Measurements from ENCODE around the gene NFKB2. TPM values are rescaled to one million over a fixed set of nuclear protein-coding genes. Genes with fewer than 3 reads are reported as not detected.

The NFKB2 gene
- total and polyA plus RNA-seq, 8 donors: 17.0 to 58.0 (median 26.5) TPM

DNA sequence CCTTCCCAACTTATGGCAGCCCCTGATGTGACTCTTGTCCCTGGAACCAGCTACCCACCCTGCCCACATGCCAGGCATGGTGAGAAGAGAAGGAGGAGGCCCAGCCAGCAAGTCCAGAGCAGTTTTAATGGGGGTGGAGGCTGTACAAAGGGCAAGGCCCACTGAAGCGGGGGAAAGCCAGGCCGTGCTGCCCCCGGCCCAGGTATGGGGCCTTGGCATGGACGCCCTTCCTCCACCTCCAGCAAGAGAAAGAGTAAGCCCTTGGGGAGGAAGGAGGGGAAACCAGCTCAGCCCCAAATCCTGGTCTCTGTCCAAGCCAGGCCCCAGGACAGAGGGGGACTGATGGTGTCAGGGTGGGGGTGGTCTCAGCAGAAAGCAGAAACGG is 7.0 kb downstream of the NFKB2 start:
- WGBS, 2 donors: 84 to 92% methylated on average over 5 of the region's 5 CpGs
- no peak for DNase-seq
- H3K27ac ChIP-seq: no peak overlapping the region
- intact Hi-C loops (cut with DNase I): loop anchor here in 1 of 3 donors (10.0 kb wide), 1 partner anchor 182 kb away; no protein-coding TSS in a partner anchor
- no peaks in the 10 kb centered on the region for H3K36me3 ChIP-seq
- H3K4me3 ChIP-seq: no peak overlapping the region
- H3K27me3 ChIP-seq: no peaks in the 10 kb centered on the region
- H3K9me3 ChIP-seq: no peaks in the 10 kb centered on the region
- peaks cover 0 to 13% (median 0%) of the 10 kb centered on the region in 3 donors for H3K4me1 ChIP-seq
- TF ChIP-seq, protein P1, sequence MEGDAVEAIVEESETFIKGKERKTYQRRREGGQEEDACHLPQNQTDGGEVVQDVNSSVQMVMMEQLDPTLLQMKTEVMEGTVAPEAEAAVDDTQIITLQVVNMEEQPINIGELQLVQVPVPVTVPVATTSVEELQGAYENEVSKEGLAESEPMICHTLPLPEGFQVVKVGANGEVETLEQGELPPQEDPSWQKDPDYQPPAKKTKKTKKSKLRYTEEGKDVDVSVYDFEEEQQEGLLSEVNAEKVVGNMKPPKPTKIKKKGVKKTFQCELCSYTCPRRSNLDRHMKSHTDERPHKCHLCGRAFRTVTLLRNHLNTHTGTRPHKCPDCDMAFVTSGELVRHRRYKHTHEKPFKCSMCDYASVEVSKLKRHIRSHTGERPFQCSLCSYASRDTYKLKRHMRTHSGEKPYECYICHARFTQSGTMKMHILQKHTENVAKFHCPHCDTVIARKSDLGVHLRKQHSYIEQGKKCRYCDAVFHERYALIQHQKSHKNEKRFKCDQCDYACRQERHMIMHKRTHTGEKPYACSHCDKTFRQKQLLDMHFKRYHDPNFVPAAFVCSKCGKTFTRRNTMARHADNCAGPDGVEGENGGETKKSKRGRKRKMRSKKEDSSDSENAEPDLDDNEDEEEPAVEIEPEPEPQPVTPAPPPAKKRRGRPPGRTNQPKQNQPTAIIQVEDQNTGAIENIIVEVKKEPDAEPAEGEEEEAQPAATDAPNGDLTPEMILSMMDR (IDR thresholded peaks at IDR 0.05): no peak
- no peak for ATAC-seq
- no peak for FAIRE-seq

DNA sequence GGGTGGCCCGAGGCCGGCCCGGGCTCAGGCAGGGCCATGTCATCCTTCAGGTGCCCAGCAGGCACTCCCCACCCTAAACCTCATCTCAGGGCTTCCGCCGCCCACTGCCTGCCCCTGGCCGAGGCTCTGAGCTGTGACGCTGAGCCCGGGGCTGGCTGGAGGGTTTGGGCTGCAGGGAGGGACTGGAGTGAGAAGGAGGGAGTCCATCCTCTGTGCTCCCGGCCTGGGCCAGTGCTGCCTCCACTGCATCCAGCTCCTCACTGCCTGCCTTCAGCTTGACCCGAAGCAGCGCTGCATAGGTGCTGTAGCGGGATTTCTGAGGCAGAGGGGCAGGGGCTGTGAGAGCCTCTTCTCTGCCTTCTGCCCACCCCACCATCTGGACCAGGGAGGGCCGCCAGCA is 7.6 kb downstream of the NFKB2 start:
- no peak for FAIRE-seq
- DNase-seq: peak in 3 of 6 donors; percentile 40 to 69 (median 55)
- Histone ChIP-seq H3K27me3 (no peaks in the 10 kb centered on the region), H3K4me3 (no peak overlapping the region), H3K4me1 (peaks cover 0 to 13% (median 0%) of the 10 kb centered on the region in 3 donors), H3K27ac (no peak overlapping the region), H3K9me3 (no peaks in the 10 kb centered on the region), H3K36me3 (no peaks in the 10 kb centered on the region)
- TF ChIP-seq, protein P1 (IDR thresholded peaks at IDR 0.05): no peak
- ATAC-seq: no peak
- whole genome bisulfite sequencing, 2 donors: 85 to 87% methylated on average over 13 of the region's 13 CpGs
- intact Hi-C loops (cut with DNase I): loop anchor here in 1 of 3 donors (10.0 kb wide), 1 partner anchor 182 kb away; no protein-coding TSS in a partner anchor

DNA sequence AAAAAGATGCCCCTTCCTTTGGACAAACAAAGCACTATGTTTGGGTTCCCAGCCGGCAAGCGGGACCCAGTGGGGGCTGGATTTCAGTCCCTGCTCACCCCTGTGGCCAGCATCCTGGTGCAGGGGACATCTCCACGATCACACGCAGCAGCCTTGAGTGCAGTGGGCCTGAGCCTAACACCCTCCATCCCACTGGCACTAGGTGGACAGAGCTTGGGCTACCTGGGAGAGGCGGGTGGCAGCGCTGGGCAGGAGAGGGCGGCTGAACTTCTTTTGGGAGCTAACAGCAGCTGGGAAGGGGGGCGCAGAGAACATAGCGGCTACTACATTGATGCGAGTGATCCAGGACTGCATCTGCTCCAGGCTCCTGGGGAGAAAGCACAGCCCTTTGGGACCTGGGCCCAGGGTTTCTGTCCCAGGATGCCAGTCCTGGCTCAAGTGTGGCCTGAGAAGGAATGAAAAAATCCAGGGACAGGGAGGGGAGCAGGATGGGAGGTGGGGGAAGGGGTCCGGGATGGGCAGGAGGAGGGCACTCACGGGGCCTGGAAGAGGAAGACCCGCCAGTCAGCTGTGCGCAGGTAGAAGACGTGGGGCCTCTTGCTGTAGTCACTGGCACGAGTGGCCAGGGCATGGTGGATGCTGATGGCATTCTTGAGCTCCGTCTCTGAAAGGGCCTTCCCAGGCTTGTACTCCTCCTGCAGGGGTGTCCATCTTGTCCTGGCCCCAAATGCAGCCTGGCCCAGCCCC is 9.0 kb downstream of the NFKB2 start:
- Histone ChIP-seq H3K4me1 (peaks cover 0 to 5% (median 0%) of the 10 kb centered on the region in 3 donors), H3K27ac (no peak overlapping the region), H3K4me3 (no peak overlapping the region), H3K27me3 (peaks cover 0 to 5% (median 0%) of the 10 kb centered on the region in 4 donors), H3K36me3 (no peaks in the 10 kb centered on the region), H3K9me3 (no peaks in the 10 kb centered on the region)
- no peak for ATAC-seq
- TF ChIP-seq, protein P1 (IDR thresholded peaks at IDR 0.05): no peak
- intact Hi-C loops (cut with DNase I): loop anchor here in 1 of 3 donors (10.0 kb wide), 1 partner anchor 180 kb away; no protein-coding TSS in a partner anchor
- peak in 1 of 6 donors; percentile 60 for DNase-seq
- 77 to 78% methylated on average over 14 to 17 of the region's 17 CpGs for WGBS, 2 donors
- no peak for FAIRE-seq

DNA sequence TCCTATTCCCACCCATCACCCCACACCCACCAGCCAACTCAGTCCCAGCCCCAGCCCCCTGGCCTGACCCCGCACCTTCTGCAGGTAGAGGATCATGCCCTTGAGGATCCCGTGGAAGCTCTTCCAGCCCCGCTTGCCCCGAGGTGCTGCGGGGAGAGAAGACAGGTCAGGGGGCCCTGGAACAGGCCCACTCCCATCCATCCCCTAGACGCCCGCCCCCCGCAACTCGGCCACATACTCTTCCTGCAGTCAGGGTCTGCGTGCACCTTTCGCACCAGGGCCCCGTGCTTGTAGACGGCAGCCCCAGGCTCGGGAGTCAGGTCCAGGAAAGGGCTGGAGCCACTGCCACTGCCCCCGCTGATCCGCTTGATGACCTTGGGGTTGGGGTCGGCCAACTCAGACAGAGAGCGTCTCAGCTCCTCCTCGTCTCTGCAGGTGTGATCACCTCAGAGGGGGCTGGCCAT is 9.6 kb downstream of the NFKB2 start:
- Histone ChIP-seq H3K36me3 (no peaks in the 10 kb centered on the region), H3K4me3 (no peak overlapping the region), H3K4me1 (no peaks in the 10 kb centered on the region), H3K27me3 (peaks cover 0 to 8% (median 0%) of the 10 kb centered on the region in 4 donors), H3K27ac (no peak overlapping the region), H3K9me3 (no peaks in the 10 kb centered on the region)
- TF ChIP-seq, protein P1 (IDR thresholded peaks at IDR 0.05): no peak
- intact Hi-C loops (cut with DNase I): loop anchor here in 1 of 3 donors (10.0 kb wide), 1 partner anchor 180 kb away; no protein-coding TSS in a partner anchor
- FAIRE-seq (no peak), ATAC-seq (no peak), DNase-seq (peak in 2 of 6 donors; percentile 56 to 74)
- WGBS, 2 donors: 60 to 64% methylated on average over 19 of the region's 19 CpGs
